ENCODE data around the gene AFTPH. TPM values are rescaled to one million over a fixed set of nuclear protein-coding genes. Genes with fewer than 3 reads are reported as not detected.

Gene AFTPH
- polyA plus RNA-seq, 3 donors, result 22.3 to 28.6 (median 28.4) TPM

DNA sequence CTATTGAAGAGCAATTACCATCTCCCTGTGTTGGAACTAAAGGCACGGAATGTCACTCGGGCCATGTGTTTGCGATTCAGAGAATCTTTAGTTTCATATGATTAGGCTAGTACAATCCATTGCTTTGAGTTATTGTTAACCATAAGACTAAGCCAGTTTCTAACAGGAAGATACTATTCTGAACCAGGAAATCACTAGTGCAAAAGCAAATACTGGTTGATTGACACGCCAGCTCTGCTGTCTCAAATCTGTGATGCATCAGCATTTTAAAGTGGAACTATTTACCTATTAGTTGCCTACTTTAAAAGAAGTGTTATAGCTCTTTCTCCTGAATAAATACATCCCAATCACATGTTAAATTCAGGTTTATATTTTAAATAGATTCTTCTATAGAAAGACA is 61.9 kb downstream of the AFTPH start:
- Mint-ChIP-seq H3K36me3 (peaks cover 67 to 76% of the 10 kb centered on the region in 2 donors), H3K4me3 (no peak overlapping the region), H3K27me3 (ENCODE audit: low read depth in 3 of 3) (no peaks in the 10 kb centered on the region), H3K4me1 (peaks cover 17% of the 10 kb centered on the region), H3K9me3 (no peaks in the 10 kb centered on the region), H3K27ac (no peak overlapping the region)
- Histone ChIP-seq H3K4me1 (ENCODE audit: control insufficient read depth in 1 of 2, insufficient read depth in 2 of 2, low read length in 2 of 2) (peaks cover 16 to 17% of the 10 kb centered on the region in 2 donors), H3K79me2 (ENCODE audit: insufficient read depth, low read length) (peaks cover 13% of the 10 kb centered on the region), H3K9me3 (replicated peaks in 1 of 2; ENCODE audit: control insufficient read depth in 1 of 2, insufficient read depth in 1 of 2, low read length in 2 of 2) (no peaks in the 10 kb centered on the region), H4K20me1 (ENCODE audit: insufficient read depth, low read length) (peaks cover 19% of the 10 kb centered on the region), H3K4me2 (replicated peaks; ENCODE audit: extremely low read depth, low read length, poor library complexity, severe bottlenecking) (no peak overlapping the region), H3K27ac (ENCODE audit: low read depth in 1 of 2, low read length in 2 of 2) (no peak overlapping the region), H3K9ac (ENCODE audit: insufficient read depth, low read length, poor library complexity, severe bottlenecking) (no peak overlapping the region), H3K4me3 (replicated peaks in 1 of 3; ENCODE audit: low read depth in 2 of 3, low read length in 3 of 3) (no peak overlapping the region), H3K27me3 (ENCODE audit: control insufficient read depth in 2 of 2, insufficient read depth in 2 of 2, low read length in 2 of 2) (no peaks in the 10 kb centered on the region), H2AFZ (ENCODE audit: insufficient read depth, low read depth, low read length, poor library complexity, severe bottlenecking) (no peak overlapping the region), H3K36me3 (replicated peaks in 1 of 2; ENCODE audit: control insufficient read depth in 1 of 2, insufficient read depth in 2 of 2, low read length in 2 of 2) (peaks cover 61 to 86% of the 10 kb centered on the region in 2 donors)
- TF ChIP-seq, protein P1, sequence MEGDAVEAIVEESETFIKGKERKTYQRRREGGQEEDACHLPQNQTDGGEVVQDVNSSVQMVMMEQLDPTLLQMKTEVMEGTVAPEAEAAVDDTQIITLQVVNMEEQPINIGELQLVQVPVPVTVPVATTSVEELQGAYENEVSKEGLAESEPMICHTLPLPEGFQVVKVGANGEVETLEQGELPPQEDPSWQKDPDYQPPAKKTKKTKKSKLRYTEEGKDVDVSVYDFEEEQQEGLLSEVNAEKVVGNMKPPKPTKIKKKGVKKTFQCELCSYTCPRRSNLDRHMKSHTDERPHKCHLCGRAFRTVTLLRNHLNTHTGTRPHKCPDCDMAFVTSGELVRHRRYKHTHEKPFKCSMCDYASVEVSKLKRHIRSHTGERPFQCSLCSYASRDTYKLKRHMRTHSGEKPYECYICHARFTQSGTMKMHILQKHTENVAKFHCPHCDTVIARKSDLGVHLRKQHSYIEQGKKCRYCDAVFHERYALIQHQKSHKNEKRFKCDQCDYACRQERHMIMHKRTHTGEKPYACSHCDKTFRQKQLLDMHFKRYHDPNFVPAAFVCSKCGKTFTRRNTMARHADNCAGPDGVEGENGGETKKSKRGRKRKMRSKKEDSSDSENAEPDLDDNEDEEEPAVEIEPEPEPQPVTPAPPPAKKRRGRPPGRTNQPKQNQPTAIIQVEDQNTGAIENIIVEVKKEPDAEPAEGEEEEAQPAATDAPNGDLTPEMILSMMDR (IDR thresholded peaks at IDR 0.05), result no peak
- no peak for DNase-seq
- WGBS (ENCODE audit: insufficient coverage), result no CpG with 5 or more reads among the region's 4 CpGs
- intact Hi-C loops (cut with micrococcal nuclease), result loop anchor here (2.0 to 10.0 kb wide), 3 partner anchors 285 to 459 kb away; no protein-coding TSS in a partner anchor

DNA sequence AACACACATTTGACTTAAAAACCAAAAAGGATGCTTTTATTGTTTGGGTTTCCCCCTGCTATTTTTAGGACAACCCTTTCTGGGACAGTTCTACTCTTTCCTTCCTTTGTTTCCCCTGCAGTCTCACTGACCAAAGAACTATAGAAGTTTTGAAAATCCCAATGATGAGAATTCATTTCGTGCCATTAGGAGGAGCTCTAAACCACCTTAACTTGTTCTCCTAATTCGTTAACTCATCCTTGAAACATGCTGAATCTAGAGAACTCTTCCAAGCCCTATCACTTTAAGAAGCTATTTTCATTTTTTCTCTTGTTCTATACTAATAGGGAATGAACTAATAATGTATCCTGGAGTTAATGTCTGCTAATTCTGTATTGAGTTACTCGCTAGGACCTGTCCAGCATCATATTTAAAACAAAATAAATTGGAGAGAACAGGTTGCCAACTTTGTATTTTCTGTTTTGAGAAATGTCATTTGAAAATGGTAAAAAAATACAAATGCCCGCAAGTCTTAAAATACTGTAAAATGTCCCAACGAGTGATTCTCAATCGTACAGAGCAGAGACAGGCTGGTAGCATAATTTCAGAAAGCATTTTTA is 62.9 kb downstream of the AFTPH start:
- H2AFZ ChIP-seq (ENCODE audit: insufficient read depth, low read depth, low read length, poor library complexity, severe bottlenecking), result no peak overlapping the region
- peak; percentile 27 to 62 (median 54) for DNase-seq
- peak overlapping the region; percentile 45 to 82 (median 70) for H3K27ac Mint-ChIP-seq
- no CpG with 5 or more reads among the region's 6 CpGs for WGBS (ENCODE audit: insufficient coverage)
- H3K4me1 ChIP-seq (ENCODE audit: control insufficient read depth in 1 of 2, insufficient read depth in 2 of 2, low read length in 2 of 2), result peaks cover 16 to 17% of the 10 kb centered on the region in 2 donors
- H3K27me3 Mint-ChIP-seq (ENCODE audit: low read depth in 3 of 3), result no peaks in the 10 kb centered on the region
- H3K36me3 ChIP-seq (replicated peaks in 1 of 2; ENCODE audit: control insufficient read depth in 1 of 2, insufficient read depth in 2 of 2, low read length in 2 of 2), result peaks cover 62 to 86% of the 10 kb centered on the region in 2 donors
- no peaks in the 10 kb centered on the region for H3K9me3 Mint-ChIP-seq
- H3K4me1 Mint-ChIP-seq, result peaks cover 17% of the 10 kb centered on the region
- H3K4me3 Mint-ChIP-seq, result no peak overlapping the region
- peak overlapping the region in 1 of 2 donors; percentile 72 for H3K27ac ChIP-seq (ENCODE audit: low read depth in 1 of 2, low read length in 2 of 2)
- no peaks in the 10 kb centered on the region for H3K9me3 ChIP-seq (replicated peaks in 1 of 2; ENCODE audit: control insufficient read depth in 1 of 2, insufficient read depth in 1 of 2, low read length in 2 of 2)
- peak overlapping the region in 1 of 3 experiments; percentile 15 for H3K4me3 ChIP-seq (replicated peaks in 1 of 3; ENCODE audit: low read depth in 2 of 3, low read length in 3 of 3)
- peaks cover 19% of the 10 kb centered on the region for H4K20me1 ChIP-seq (ENCODE audit: insufficient read depth, low read length)
- H3K9ac ChIP-seq (ENCODE audit: insufficient read depth, low read length, poor library complexity, severe bottlenecking), result no peak overlapping the region
- peak overlapping the region; percentile 45 for H3K4me2 ChIP-seq (replicated peaks; ENCODE audit: extremely low read depth, low read length, poor library complexity, severe bottlenecking)
- H3K79me2 ChIP-seq (ENCODE audit: insufficient read depth, low read length), result peaks cover 13% of the 10 kb centered on the region
- no peaks in the 10 kb centered on the region for H3K27me3 ChIP-seq (ENCODE audit: control insufficient read depth in 2 of 2, insufficient read depth in 2 of 2, low read length in 2 of 2)
- TF ChIP-seq, protein P1 (IDR thresholded peaks at IDR 0.05), result peak; percentile 81
- intact Hi-C loops (cut with micrococcal nuclease), result loop anchor here (2.0 to 10.0 kb wide), 3 partner anchors 284 to 458 kb away; no protein-coding TSS in a partner anchor
- peaks cover 75 to 79% of the 10 kb centered on the region in 2 donors for H3K36me3 Mint-ChIP-seq
